ENCODE data around the gene MSI2.

GRCh38 chr17:57444682-57445450 is 188.5 kb downstream of the MSI2 start:
- TF ChIP-seq, protein P1, sequence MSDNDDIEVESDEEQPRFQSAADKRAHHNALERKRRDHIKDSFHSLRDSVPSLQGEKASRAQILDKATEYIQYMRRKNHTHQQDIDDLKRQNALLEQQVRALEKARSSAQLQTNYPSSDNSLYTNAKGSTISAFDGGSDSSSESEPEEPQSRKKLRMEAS (CRISPR knock-in tag; IDR thresholded peaks at IDR 0.05), result no peak
- no peak for TF ChIP-seq MEF2A (IDR thresholded peaks at IDR 0.05; ENCODE audit: control insufficient read depth, low read depth, low read length)
- TF ChIP-seq CTCF (IDR thresholded peaks at IDR 0.05 in 2 of 3, conservative IDR thresholded peaks at IDR 0.05 in 1 of 3; ENCODE audit: insufficient read depth in 2 of 3, low read depth in 1 of 3, low read length in 3 of 3), result no peak
- TF ChIP-seq NFXL1 (CRISPR knock-in tag; IDR thresholded peaks at IDR 0.05), result no peak
- no peak for TF ChIP-seq POLR2A (conservative IDR thresholded peaks at IDR 0.05)
- no peak for TF ChIP-seq RFX1 (IDR thresholded peaks at IDR 0.05)
- no peak for TF ChIP-seq U2AF1 (optimal IDR thresholded peaks at IDR 0.05; ENCODE audit: low read depth, low read length)

Measured in K562 (cell line).